ENCODE data around the gene KLHL40.

The KLHL40 gene

GRCh38 chr3:42700366-42701288 lies 15.3 kb downstream of the KLHL40 start:
- H3K4me3 ChIP-seq (ENCODE audit: low read depth, low read length), result no peak overlapping the region
- DNase-seq (ENCODE audit: low read depth), result no peak

GRCh38 chr3:42701371-42702065 lies 16.2 kb downstream of the KLHL40 start:
- DNase-seq (ENCODE audit: low read depth), result no peak
- no peak overlapping the region for H3K4me3 ChIP-seq (ENCODE audit: low read depth, low read length)

- no peak within 1 kb of the TSS for H3K4me3 ChIP-seq (ENCODE audit: low read depth, low read length)
- no peak for DNase-seq (ENCODE audit: low read depth)
Measured at GRCh38 chr3:42702066-42702951, 17.0 kb downstream of the KLHL40 start, which contains the start of gene HHATL. Gene HHATL (minus strand): TSS chr3:42702798. CDS start chr3:42700826, 1,972 bp downstream.

GRCh38 chr3:42702982-42703694 lies 17.8 kb downstream of the KLHL40 start:
- H3K4me3 ChIP-seq (ENCODE audit: low read depth, low read length), result no peak overlapping the region
- DNase-seq (ENCODE audit: low read depth), result no peak

- no peak for DNase-seq (ENCODE audit: low read depth)
Measured at GRCh38 chr3:42703695-42704025, 18.3 kb downstream of the KLHL40 start.

GRCh38 chr3:42704136-42704841 lies 19.0 kb downstream of the KLHL40 start:
- no peak overlapping the region for H3K4me3 ChIP-seq (ENCODE audit: low read depth, low read length)
- DNase-seq (ENCODE audit: low read depth), result no peak

More at GRCh38 chr3:42703695-42704025, 18.3 kb downstream of the KLHL40 start:
- H3K4me3 ChIP-seq (ENCODE audit: low read depth, low read length), result no peak overlapping the region

GRCh38 chr3:42705058-42705767 lies 19.9 kb downstream of the KLHL40 start:
- no peak overlapping the region for H3K4me3 ChIP-seq (ENCODE audit: low read depth, low read length)
- DNase-seq (ENCODE audit: low read depth), result no peak

GRCh38 chr3:42705962-42706585 lies 20.7 kb downstream of the KLHL40 start:
- no peak for DNase-seq (ENCODE audit: low read depth)
- H3K4me3 ChIP-seq (ENCODE audit: low read depth, low read length), result no peak overlapping the region

- H3K4me3 ChIP-seq (ENCODE audit: low read depth, low read length), result no peak overlapping the region
- DNase-seq (ENCODE audit: low read depth), result no peak
Measured at GRCh38 chr3:42706721-42707619, 21.6 kb downstream of the KLHL40 start.

- H3K4me3 ChIP-seq (ENCODE audit: low read depth, low read length), result no peak overlapping the region
- DNase-seq (ENCODE audit: low read depth), result no peak
Measured at GRCh38 chr3:42707620-42708355, 22.5 kb downstream of the KLHL40 start.

GRCh38 chr3:42708611-42709151 lies 23.3 kb downstream of the KLHL40 start:
- H3K4me3 ChIP-seq (ENCODE audit: low read depth, low read length), result no peak overlapping the region
- no peak for DNase-seq (ENCODE audit: low read depth)

GRCh38 chr3:42709621-42710020 lies 24.3 kb downstream of the KLHL40 start:
- no peak overlapping the region for H3K4me3 ChIP-seq (ENCODE audit: low read depth, low read length)
- DNase-seq (ENCODE audit: low read depth), result no peak

GRCh38 chr3:42710323-42711021 lies 25.1 kb downstream of the KLHL40 start:
- DNase-seq (ENCODE audit: low read depth), result no peak
- no peak overlapping the region for H3K4me3 ChIP-seq (ENCODE audit: low read depth, low read length)

- no peak for DNase-seq (ENCODE audit: low read depth)
- no peak overlapping the region for H3K4me3 ChIP-seq (ENCODE audit: low read depth, low read length)
Measured at GRCh38 chr3:42711491-42712343, 26.4 kb downstream of the KLHL40 start.
